SH-SY5Y (cell line): Measurements from ENCODE around the gene CCL23.

Experiments used
- GATA2 ChIP-seq: IDR thresholded peaks from 2 replicates; pipeline ENCODE4 v1.6.1; 2011; ENCODE audit warnings: mild to moderate bottlenecking, low read depth, low read length
- GATA3 ChIP-seq: IDR thresholded peaks from 2 replicates; pipeline ENCODE4 v1.6.1; 2011; ENCODE audit warnings: low read depth, mild to moderate bottlenecking, low read length, moderate library complexity

DNA sequence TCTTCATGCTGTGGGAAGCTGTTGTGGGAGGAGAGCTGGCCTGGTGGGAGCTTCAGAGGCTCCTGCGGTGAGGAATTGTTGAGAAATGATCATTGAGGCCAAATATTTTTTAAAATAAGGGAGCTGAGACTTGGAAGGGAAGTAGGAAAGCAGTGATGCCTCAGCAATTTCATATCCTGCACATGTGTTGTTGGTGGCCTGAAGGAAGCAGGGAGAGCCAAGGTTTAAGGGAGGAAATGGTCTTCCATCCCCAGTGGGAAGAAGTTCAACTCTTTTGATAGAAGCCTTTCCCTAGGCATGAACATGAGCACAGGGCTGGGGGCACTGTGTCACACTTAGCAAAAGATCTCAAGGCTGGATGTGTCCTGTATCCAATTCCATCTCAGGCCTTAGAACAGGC, 31.1 kb downstream of the CCL23 start, which contains the start of gene CCL14:
- no peak for TF ChIP-seq GATA2
- TF ChIP-seq GATA3, result no peak
